ENCODE data around the gene TRPM5. TPM values are rescaled to one million over a fixed set of nuclear protein-coding genes. Genes with fewer than 3 reads are reported as not detected.

TRPM5 gene
- total RNA-seq, 1 experiment from 2014 or later, result not detected

DNA sequence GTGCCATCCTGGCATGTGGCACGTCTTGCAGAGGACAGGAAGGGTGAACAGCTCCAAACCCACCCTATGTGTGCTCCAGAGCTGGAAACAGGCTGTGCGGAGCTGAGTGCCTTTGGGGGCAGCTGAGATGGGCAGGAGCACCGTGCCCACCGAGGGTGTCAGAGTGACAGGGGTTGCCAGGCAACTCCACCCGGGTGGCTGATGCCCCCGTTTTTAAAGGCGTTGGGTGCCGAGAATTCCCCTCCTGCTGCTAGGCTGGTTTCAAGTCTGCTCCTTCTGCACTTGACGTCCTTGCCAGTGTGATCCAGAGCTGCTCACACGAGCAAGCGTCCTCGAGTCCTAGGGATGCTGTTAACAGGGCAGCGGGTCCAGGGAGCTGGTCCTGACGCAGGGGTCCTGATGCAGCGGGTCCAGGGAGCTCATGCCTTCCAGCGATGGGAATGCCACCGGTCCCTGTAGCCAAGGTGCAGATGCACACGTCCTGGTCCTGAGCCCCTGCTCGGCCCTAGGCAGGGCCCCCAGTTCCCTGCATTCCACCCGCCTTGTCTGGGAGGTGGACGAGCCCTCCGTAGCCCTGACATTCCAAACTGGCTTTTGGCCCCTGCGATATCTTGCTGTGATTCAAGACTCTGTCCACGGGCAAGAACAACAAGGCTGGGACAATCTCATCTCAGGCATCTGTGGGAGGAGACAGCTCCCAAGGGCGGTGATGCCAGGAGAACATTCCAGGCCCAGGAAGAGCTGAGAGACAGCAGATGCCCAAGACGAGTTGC is 5.4 kb upstream of the TRPM5 start:
- H3K27me3 ChIP-seq (replicated peaks; ENCODE audit: insufficient read depth, low read depth, low read length, poor library complexity), result peaks cover 31% of the 10 kb centered on the region
- intact Hi-C loops (cut with micrococcal nuclease; ENCODE audit: unreplicated experiment), result no loop called here
- TF ChIP-seq, protein P1, sequence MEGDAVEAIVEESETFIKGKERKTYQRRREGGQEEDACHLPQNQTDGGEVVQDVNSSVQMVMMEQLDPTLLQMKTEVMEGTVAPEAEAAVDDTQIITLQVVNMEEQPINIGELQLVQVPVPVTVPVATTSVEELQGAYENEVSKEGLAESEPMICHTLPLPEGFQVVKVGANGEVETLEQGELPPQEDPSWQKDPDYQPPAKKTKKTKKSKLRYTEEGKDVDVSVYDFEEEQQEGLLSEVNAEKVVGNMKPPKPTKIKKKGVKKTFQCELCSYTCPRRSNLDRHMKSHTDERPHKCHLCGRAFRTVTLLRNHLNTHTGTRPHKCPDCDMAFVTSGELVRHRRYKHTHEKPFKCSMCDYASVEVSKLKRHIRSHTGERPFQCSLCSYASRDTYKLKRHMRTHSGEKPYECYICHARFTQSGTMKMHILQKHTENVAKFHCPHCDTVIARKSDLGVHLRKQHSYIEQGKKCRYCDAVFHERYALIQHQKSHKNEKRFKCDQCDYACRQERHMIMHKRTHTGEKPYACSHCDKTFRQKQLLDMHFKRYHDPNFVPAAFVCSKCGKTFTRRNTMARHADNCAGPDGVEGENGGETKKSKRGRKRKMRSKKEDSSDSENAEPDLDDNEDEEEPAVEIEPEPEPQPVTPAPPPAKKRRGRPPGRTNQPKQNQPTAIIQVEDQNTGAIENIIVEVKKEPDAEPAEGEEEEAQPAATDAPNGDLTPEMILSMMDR (conservative IDR thresholded peaks at IDR 0.05; ENCODE audit: low read depth, low read length), result no peak
- no peak for TF ChIP-seq EZH2 (IDR thresholded peaks at IDR 0.05; ENCODE audit: borderline replicate concordance, low read depth, low read length, poor library complexity, severe bottlenecking)
- POLR2A ChIA-PET (ENCODE audit: low non-redundant PET), result no interaction called here
- H3K36me3 ChIP-seq (ENCODE audit: insufficient read depth, low read length, poor library complexity, severe bottlenecking), result no peaks in the 10 kb centered on the region
- BruUV-seq (replicated peaks), result no TSS peak
- no peaks in the 10 kb centered on the region for H3K4me1 ChIP-seq (ENCODE audit: insufficient read depth, low read length, poor library complexity, severe bottlenecking)
- CTCF ChIA-PET, result no interaction called here
- no peak for DNase-seq (ENCODE audit: low spot score)
- H3K4me3 ChIP-seq (ENCODE audit: low read depth, low read length, poor library complexity, severe bottlenecking), result no peak overlapping the region
- no peaks in the 10 kb centered on the region for H3K9me3 ChIP-seq (ENCODE audit: low read depth, low read length, poor library complexity, severe bottlenecking)
- no peak overlapping the region for H3K27ac ChIP-seq (ENCODE audit: low read depth, low read length, poor library complexity, severe bottlenecking)

- no peak for DNase-seq (ENCODE audit: low spot score)
- no TSS peak for BruUV-seq (replicated peaks)
- intact Hi-C loops (cut with micrococcal nuclease; ENCODE audit: unreplicated experiment), result no loop called here
- TF ChIP-seq, protein P1 (conservative IDR thresholded peaks at IDR 0.05; ENCODE audit: low read depth, low read length), result no peak
- TF ChIP-seq EZH2 (IDR thresholded peaks at IDR 0.05; ENCODE audit: borderline replicate concordance, low read depth, low read length, poor library complexity, severe bottlenecking), result no peak
- no peaks in the 10 kb centered on the region for H3K4me1 ChIP-seq (ENCODE audit: insufficient read depth, low read length, poor library complexity, severe bottlenecking)
- no peaks in the 10 kb centered on the region for H3K9me3 ChIP-seq (ENCODE audit: low read depth, low read length, poor library complexity, severe bottlenecking)
- no peak overlapping the region for H3K27ac ChIP-seq (ENCODE audit: low read depth, low read length, poor library complexity, severe bottlenecking)
- ChIA-PET POLR2A (ENCODE audit: low non-redundant PET) (no interaction called here), CTCF (no interaction called here)
- H3K36me3 ChIP-seq (ENCODE audit: insufficient read depth, low read length, poor library complexity, severe bottlenecking), result no peaks in the 10 kb centered on the region
- H3K27me3 ChIP-seq (replicated peaks; ENCODE audit: insufficient read depth, low read depth, low read length, poor library complexity), result peaks cover 35% of the 10 kb centered on the region
- no peak overlapping the region for H3K4me3 ChIP-seq (ENCODE audit: low read depth, low read length, poor library complexity, severe bottlenecking)
Measured at GRCh38 chr11:2448661-2449547, 4.6 kb upstream of the TRPM5 start.

DNA sequence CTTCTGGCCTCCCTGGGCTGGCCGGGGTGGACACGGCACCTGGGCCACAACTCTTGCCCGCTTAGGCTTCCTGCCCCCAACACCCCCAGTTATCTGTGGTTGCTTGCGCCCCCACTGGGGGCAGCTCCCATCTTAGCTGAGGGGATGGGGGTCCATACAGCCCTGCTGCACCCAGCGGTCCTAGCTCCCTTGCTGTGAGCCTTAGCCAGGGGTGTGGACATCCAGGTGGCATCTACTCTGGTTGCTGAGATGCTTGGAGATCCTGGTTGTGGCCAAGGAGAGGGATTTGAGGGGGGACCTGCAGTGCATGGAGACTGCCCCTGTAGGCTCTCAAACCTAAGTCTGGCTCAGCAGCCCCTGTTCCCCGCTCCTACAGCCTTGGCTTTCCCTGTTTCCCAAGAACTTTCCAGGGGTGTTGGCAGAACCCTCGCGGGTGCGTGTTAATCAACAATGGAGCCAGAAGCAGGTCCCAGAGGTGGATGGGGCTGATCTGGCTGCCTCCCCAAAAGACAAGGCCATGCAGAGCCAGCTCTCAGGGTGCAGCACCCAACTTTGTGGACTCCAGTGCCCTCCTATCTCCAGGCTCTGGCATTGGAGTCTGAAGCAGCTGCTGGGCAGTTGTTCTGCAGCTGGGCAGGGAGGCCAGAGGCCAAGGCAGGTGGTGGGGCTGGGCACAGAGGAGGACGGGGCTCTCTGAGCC is 3.8 kb upstream of the TRPM5 start:
- DNase-seq (ENCODE audit: low spot score), result no peak
- H3K36me3 ChIP-seq (ENCODE audit: insufficient read depth, low read length, poor library complexity, severe bottlenecking), result no peaks in the 10 kb centered on the region
- no peaks in the 10 kb centered on the region for H3K4me1 ChIP-seq (ENCODE audit: insufficient read depth, low read length, poor library complexity, severe bottlenecking)
- intact Hi-C loops (cut with micrococcal nuclease; ENCODE audit: unreplicated experiment), result no loop called here
- peaks cover 38% of the 10 kb centered on the region for H3K27me3 ChIP-seq (replicated peaks; ENCODE audit: insufficient read depth, low read depth, low read length, poor library complexity)
- H3K9me3 ChIP-seq (ENCODE audit: low read depth, low read length, poor library complexity, severe bottlenecking), result no peaks in the 10 kb centered on the region
- BruUV-seq (replicated peaks), result no TSS peak
- TF ChIP-seq, protein P1 (conservative IDR thresholded peaks at IDR 0.05; ENCODE audit: low read depth, low read length), result no peak
- TF ChIP-seq EZH2 (IDR thresholded peaks at IDR 0.05; ENCODE audit: borderline replicate concordance, low read depth, low read length, poor library complexity, severe bottlenecking), result no peak
- no peak overlapping the region for H3K4me3 ChIP-seq (ENCODE audit: low read depth, low read length, poor library complexity, severe bottlenecking)
- H3K27ac ChIP-seq (ENCODE audit: low read depth, low read length, poor library complexity, severe bottlenecking), result no peak overlapping the region
- ChIA-PET CTCF (no interaction called here), POLR2A (ENCODE audit: low non-redundant PET) (no interaction called here)
